Measurements from ENCODE around the gene AGAP1.

Gene AGAP1

DNA sequence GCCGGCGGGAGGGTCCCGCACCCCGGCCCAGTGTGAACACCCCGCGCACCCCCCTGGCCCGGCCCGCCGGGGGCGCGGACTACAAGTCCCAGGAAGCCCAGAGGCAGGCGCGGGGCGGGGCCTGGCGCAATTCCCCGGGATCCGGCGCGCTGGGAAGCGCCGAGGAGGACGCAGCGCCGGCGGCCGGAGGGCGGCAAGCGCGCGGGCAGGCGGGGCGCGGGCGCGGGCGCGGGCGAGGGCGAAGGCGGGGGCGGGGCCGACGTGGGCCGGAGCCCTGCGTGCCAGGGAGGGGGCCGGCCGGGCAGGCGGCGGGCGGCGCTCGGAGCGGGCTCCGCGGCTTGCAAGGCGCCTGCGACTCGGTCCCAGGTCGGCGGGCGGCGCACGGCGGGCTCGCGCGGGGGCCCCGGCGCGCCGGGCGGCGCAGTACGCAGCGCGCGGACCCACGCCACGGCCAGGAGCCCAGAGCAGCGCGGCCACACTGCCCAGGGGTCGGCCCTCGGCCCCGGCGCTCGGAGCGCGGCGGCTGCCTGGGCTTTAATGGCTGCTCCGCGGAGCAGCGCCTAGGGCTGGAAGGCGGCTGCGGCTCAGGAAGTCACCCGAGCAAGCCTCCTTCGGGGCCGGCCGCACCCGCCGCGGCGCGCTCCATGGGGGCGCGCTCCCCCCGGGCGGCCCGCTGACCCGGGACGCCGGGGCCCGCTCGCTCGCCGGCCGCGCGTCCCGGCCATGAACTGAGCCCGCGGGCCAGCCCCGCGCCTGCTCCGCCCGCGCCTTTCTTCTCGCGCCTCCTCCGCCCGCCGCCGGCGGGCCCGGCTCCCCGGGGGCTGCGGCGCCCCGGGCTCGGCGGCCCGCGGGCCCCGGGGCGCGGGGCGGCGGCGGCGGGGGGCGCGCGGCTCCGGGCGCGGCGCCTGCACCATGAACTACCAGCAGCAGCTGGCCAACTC lies at the start of gene AGAP1:
TSS of gene AGAP1 (plus strand) at position 269 of the 941 bp plus-strand sequence.
- DNase-seq, result no peak

- DNase-seq, result no peak
Measured at GRCh38 chr2:235444101-235444597, 49.7 kb upstream of the AGAP1 start.

DNA sequence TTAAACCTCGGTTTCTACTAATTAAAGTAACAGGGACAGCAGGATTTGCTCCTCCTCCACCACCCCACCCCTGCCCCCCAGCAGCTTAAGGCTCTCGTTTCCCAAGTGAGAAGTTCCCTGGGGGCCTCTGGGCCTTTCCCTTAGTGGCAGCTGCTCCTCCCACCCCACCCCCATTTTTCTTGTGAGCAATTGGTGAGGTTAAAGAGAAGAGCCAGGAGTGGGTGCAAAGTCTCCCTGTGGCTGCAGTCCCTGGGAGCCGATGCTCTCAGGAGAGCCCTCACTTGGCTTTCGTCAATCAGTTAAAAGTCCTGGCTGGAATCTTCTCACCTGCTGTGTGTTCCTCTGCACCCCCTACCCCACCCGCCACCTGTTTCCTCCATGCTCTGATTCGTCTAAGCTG lies 48.7 kb upstream of the AGAP1 start:
- no peak for DNase-seq

- DNase-seq, result no peak
Measured at GRCh38 chr2:235446082-235446481, 47.8 kb upstream of the AGAP1 start.

- DNase-seq, result no peak
Measured at GRCh38 chr2:235447210-235447609, 46.6 kb upstream of the AGAP1 start.

DNA sequence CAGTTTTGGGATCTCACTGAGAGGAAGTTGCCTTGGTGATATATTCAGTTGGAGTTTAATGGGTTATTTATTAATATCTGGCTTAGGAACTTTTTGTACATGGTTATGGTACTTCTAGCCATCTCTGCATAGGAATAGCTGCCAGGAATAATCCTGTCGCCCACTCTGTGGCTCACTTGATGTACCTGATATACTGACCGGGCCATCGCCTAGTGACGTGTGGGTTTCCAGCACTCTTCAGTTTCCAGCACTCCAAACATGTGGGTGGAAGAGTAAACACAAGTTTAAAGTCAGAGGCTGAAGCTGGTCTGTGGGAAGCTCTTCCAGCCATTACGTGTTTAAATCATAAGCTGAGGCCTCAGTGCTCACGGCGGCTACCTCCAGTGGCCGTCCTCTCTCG lies 44.3 kb upstream of the AGAP1 start:
- no peak for DNase-seq

GRCh38 chr2:235453605-235454151 lies 40.2 kb upstream of the AGAP1 start:
- DNase-seq, result no peak

DNA sequence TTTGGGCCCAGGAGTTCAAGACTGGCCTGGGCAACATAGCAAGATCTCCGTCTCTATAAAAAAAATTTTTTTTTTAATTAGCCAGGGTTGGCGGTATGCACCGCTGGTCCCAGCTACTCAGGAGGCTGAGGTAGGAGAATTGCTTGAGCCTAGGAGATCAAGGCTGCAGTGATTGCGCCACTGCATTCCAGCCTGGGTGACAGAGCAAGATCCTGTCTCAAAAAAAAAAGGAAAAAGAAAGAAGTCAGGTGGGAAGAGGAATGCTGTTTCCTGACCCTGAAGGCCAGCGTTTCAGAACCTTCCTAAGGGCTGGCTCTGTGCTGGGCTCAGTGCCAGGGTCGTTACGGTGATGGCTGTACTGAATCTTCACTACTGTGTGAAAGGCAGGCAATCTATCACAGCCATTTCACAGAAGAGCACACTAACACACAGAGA lies 35.0 kb upstream of the AGAP1 start:
- DNase-seq, result no peak

- DNase-seq, result no peak
Measured at GRCh38 chr2:235460548-235461047, 33.2 kb upstream of the AGAP1 start.

DNA sequence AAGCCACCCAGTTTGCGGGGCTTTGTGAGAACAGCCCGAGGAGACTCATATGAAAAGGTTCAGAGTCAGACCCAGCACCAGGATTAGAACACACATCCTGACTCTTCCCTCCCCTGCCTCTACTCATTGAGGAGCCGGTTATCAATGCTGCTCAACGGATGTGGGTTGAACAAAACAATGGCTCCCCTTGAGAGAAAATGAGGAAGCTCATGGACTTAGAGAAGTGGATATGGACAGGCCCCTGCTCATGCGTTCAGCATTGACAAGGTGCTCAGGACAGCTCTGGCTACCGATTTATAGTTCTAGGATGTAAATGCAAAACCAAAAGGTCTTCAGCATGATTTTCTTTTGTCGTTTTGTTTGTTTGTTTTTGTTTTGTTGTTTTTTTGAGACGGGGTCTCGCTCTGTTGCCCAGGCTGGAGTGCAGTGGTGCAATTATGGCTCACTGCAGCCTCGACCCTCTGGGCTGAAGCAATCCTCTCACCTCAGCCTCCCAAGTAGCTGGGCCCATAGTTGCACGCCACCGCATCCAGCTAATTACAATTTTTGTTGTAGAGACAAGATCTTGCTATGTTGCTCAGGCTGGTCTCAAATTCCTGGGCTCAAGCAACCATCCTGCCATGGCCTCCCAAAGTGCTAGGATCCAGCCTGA lies 32.0 kb upstream of the AGAP1 start:
- DNase-seq, result no peak

DNA sequence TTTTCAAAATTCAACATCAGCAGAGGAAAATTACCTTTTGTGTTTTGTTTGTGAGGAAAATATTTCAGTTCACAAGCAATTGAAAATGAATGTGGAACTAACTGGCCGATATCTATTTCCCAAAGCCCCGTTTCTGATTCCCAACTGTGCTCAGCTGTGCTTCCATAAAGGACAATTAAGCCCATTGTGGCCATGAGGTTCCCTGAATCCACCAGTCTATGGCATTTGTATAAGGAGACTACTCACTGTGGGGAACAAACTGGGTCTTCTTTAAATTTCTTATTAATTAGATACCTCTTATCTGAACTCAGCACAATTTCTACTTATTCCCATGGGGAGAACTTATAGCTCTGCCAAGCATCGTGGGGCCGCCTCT lies 31.4 kb upstream of the AGAP1 start:
- no peak for DNase-seq

DNA sequence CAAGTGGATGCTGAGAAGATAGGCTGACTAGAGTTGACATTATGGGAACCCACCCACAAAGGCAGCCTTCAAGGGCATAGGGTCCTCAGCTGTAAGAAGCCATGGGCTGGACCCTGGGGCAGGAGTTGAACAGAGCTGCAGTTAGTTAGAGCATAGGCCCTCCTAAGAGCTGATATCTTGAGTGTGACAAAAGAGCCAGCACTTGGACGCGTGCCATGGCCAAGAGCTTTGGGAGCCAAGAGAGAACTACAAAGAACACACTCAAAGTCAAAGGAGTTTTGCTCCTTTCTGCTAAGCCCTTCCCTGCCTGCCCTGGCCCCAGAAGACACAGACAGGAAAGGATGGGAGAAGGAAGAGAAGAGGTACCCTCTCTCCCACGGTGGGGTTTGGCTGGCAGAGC lies 29.9 kb upstream of the AGAP1 start:
- DNase-seq, result no peak

- DNase-seq, result no peak
Measured at GRCh38 chr2:235467588-235467987, 26.3 kb upstream of the AGAP1 start.

DNA sequence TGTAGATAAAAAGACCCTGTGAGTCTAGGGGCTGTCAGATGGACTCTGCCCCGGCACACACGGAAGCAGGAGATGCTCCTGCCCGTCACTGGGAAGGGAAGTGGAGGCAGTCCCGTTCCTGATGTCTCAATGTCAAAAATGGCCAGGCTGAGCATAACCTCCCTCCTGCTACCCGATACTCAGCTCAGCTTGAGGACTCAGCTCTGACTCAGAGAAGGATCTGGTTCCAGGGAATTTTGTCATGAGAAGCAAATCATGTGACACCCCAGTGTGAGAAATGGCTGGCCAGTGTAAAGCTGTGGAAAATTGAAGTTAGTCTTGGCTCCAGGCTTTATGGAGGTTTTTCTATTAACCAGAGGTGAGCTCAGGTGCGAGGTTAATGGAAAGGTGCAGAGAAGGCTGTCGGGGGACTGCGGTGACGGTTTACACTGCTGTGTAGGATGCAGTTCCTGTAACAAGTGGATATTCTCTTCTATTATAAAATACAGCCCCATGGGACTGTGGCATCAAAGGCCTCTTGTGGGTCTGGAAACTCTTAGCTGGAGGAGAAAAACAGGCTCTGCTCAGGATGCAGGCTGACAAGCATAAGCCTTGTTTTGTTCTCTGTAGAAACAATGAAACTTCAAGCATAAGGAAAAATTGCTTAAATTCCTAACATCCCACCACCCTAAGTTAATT lies 24.7 kb upstream of the AGAP1 start:
- DNase-seq, result no peak

- DNase-seq, result no peak
Measured at GRCh38 chr2:235471186-235471747, 22.6 kb upstream of the AGAP1 start.

DNA sequence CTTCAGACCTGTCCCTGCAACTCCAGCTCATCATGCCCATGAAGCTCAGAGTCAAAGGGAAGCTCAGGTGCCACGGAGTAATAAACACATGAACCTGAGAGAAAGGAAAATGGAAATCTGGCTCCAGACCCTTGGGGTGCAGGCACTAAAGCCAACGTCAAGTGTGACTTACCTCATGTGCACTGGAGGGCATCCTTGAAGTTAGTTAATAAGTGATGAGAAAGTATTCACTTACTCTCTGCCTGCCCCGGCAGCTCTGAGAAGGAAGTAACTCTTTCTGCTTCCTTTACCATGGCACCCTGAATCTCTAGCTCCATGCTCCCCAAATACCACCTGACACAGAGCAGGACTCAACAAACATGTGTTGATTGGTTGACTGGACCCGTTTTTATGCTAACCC lies 21.4 kb upstream of the AGAP1 start:
- no peak for DNase-seq

DNA sequence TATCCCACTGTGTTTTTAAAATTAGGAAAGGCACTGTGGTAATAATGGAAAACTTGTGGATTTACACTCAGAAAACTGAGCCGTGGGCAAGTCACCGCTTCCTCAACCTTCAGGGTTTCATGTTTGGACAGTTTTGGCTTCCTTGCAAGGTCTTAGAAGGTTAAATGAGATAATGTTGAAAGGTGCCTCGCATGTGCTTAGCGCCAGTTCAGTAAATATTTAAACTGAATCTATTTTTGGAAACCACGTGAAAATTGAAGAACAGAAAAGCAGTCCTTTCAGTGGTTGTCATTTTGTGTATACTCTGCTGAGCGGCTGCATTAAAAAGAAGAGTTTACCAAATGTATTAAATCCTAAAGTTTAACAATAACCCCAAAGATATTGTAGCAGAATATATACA lies 15.2 kb upstream of the AGAP1 start:
- DNase-seq, result no peak

DNA sequence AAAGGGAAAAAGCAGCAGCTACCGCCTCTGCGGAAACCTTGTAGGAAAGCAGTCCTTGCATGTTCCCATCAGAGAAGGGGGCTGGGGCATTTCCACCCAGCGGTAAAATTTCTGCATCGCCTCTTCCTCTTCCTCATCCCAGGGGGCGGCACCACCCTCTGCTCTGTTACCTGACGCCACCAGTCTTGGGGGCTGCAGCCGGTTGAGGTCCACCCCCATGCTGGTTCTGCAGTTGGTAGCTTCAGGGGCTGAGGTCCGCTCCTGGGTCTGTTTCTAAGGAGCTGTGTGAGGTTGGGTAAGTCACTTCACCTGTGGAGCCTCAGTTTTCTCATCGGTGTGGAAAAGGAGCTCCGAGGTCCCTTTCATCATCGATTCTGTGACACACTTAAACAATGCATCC lies 14.2 kb upstream of the AGAP1 start:
- DNase-seq, result no peak

GRCh38 chr2:235480614-235481013 lies 13.2 kb upstream of the AGAP1 start:
- no peak for DNase-seq

GRCh38 chr2:235483313-235483712 lies 10.5 kb upstream of the AGAP1 start:
- no peak for DNase-seq

DNA sequence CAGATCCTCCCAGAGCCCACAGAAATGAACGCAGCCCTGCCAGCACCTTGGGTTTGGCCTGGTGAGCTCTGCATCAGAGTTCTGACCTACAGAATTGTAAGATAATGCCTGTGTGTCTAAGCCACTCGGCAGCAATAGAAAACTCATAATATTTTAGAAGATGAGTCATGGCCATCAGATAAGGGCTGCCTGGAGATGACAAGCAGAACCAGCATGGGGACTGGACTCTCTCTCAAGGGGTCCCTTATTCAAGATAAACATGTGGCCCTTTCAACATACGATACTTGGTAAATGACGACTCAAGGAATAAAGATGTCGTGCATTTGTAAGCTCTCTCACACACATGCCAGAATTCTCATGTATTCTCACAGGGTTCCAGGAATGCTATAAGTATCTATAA lies 8.5 kb upstream of the AGAP1 start:
- no peak for DNase-seq

GRCh38 chr2:235486729-235487128 lies 7.1 kb upstream of the AGAP1 start:
- DNase-seq, result no peak

DNA sequence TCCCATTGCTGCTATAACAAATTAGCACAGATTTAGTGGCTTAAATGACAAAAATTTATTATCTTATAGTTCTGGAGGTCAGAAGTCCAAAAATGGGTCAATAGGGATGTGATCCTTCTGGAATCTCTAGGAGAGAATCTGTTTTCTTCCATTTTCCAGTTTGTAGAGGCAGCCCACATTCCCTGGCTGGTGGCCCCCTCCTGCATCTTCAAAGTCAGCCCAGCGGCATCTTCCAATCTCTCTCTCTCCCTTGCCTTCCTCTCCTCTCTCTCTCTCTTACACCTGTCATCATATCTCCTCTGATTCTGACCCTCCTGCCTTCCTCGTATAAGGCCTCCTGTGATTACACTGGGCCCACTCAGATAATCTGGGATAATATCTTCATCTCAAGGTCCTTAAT lies 3.9 kb upstream of the AGAP1 start:
- no peak for DNase-seq

Data from Kasumi-1 (cell line).